Measurements from ENCODE around the gene ACSL3.

The ACSL3 gene

DNA sequence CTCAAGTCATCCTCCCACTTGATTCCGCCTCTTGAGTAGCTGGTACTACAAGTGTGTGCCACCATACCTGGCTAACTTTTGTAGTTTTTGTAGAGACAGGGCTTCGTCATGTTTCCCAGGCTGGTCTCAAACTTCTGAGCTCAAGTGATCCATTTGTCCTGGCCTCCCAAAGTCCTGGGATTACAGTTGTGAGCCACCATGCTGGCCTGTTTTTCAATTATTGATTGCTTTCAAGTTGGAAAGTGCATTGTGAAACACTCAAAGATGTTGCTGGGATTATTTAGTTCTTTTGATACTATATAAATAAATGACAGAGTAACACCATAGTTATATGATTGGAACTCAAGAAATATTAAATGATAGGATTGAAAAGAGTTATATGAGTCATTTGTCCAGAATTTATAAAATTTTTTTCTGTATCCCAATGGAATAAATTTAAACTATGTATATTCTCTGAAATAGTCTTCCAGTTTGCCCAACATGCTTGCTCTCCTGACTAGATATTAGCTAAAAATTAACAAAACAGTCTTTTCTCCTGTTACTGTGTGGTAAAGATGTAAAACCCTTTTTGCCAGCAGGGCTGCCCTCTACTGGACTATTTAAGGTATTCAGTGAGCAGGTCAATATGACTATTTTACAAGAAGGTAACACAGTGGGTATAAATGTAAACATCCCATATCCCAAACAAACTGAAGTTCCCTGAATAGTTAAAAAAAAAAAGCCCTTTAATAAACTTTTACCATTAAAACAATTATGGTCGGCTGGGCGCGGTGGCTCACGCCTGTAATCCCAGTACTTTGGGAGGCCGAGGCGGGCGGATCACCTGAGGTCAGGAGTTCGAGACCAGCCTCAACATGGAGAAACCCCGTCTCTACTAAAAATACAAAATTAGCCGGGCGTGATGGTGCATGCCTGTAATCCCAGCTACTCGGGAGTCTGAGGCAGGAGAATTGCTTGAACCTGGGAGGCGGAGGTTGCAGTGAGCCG is 42.7 kb downstream of the ACSL3 start:
- peak; percentile 42 for DNase-seq (ENCODE audit: low spot score)
- CTCF ChIA-PET, result interaction anchor here (0.5 to 1.2 kb wide), 13 partner anchors 9 to 702 kb away, joined by 3 to 7 read pairs (median 4); no protein-coding TSS in a partner anchor
- H3K27ac ChIP-seq, result peak overlapping the region; percentile 65
- TF ChIP-seq, protein P1, sequence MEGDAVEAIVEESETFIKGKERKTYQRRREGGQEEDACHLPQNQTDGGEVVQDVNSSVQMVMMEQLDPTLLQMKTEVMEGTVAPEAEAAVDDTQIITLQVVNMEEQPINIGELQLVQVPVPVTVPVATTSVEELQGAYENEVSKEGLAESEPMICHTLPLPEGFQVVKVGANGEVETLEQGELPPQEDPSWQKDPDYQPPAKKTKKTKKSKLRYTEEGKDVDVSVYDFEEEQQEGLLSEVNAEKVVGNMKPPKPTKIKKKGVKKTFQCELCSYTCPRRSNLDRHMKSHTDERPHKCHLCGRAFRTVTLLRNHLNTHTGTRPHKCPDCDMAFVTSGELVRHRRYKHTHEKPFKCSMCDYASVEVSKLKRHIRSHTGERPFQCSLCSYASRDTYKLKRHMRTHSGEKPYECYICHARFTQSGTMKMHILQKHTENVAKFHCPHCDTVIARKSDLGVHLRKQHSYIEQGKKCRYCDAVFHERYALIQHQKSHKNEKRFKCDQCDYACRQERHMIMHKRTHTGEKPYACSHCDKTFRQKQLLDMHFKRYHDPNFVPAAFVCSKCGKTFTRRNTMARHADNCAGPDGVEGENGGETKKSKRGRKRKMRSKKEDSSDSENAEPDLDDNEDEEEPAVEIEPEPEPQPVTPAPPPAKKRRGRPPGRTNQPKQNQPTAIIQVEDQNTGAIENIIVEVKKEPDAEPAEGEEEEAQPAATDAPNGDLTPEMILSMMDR (conservative IDR thresholded peaks at IDR 0.05; ENCODE audit: low read depth), result peak; percentile 64
- POLR2A ChIA-PET (ENCODE audit: low non-redundant PET), result interaction anchor here (0.6 kb wide), 1 partner anchor 141 kb away, joined by 4 read pairs; no protein-coding TSS in a partner anchor

DNA sequence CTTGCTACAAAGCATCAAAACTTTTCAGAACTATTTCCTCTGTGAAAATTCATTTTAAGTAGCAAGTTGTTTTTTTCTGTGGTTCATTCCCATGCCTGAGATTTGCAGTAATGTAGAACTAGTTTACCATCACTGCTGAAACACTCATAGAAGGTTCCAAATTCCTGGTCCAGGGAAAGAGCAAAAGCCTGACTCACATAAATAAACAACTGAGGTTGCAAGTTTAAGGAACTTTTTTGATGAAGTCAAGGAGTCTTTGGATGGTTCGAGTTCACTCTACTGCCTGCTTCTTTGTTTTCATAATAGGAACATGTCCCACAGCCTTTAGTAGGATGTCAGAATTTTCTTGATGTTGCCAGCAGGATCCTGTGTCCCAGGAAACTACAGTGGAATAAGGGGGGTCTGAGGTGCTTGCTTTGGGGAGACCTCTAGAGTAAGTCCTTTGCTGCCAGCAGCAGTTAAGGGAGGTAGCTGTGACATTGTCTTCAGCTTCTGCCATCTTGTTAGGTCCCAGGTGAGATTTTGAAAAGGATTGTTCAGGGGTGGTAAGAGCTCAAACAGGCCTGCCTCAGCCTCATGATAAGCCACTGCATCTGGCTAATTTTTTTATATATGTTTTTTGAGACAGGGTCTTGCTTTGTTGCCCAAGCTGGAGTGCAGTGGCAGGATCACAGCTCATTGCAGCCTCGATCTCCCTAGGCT is 43.9 kb downstream of the ACSL3 start:
- CTCF ChIA-PET, result no interaction called here
- TF ChIP-seq, protein P1 (conservative IDR thresholded peaks at IDR 0.05; ENCODE audit: low read depth), result no peak
- no peak overlapping the region for H3K27ac ChIP-seq
- POLR2A ChIA-PET (ENCODE audit: low non-redundant PET), result no interaction called here
- DNase-seq (ENCODE audit: low spot score), result no peak

DNA sequence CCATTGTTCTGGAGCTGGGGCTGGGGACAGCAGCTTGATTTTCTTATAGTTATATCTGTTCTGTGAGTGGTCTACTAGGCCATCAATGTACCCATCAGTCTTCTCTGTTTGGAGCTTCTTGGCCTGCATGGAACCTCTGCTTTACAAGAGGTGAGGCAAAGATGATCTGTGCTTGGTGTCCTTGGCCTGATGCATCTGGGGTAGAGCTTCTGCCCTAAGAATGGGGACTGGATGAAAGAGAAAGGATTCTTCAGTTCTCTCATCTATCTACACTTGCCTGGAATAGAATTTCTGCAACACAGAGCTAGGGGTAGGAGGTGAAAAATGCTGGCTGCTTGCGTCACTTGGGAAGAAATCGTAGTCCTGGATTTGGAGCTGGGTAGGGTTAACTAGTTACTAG is 46.2 kb downstream of the ACSL3 start:
- no peak for DNase-seq (ENCODE audit: low spot score)
- no peak overlapping the region for H3K27ac ChIP-seq
- POLR2A ChIA-PET (ENCODE audit: low non-redundant PET), result interaction anchor here (0.7 kb wide), 1 partner anchor 110 kb away, joined by 7 read pairs; no protein-coding TSS in a partner anchor
- TF ChIP-seq, protein P1 (conservative IDR thresholded peaks at IDR 0.05; ENCODE audit: low read depth), result no peak
- CTCF ChIA-PET, result interaction anchor here (2.0 kb wide), 1 partner anchor 216 kb away, joined by 5 read pairs; no protein-coding TSS in a partner anchor

DNA sequence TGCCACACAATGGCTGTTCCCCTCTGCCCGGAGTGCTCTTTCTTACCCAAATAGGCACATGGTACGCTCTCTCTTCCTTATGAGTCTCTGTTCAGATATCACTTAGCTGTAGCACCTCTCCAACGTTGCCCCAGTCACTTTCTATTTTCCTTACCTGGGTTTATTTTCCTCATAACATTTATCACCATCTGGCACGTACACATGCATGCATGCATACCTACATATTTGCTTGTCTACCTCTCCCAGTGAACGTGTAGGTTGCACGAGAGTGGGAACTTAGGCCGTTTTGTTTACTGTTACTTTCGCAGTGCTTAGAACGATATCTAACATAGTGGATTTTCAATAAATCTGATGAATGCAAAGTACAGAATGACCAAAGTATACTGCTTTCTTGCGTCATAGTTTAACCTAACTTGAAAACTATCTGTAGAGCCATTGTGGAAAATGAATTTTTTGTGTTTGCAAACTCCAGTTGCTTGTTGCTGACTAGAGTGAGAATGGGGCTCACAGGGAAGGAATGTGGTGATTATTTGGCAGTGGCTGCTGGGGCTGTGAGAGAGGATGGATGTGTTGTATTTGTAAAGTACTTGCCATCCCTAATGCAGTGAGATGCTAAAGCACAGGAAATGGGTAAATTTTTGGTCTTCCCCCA is 47.1 kb downstream of the ACSL3 start:
- TF ChIP-seq, protein P1 (conservative IDR thresholded peaks at IDR 0.05; ENCODE audit: low read depth), result no peak
- H3K27ac ChIP-seq, result no peak overlapping the region
- POLR2A ChIA-PET (ENCODE audit: low non-redundant PET), result interaction anchor here (0.5 to 0.7 kb wide), 2 partner anchors 111 to 134 kb away, joined by 3 to 7 read pairs; no protein-coding TSS in a partner anchor
- CTCF ChIA-PET, result interaction anchor here (0.6 to 2.0 kb wide), 2 partner anchors 200 to 217 kb away, joined by 3 to 5 read pairs; no protein-coding TSS in a partner anchor
- DNase-seq (ENCODE audit: low spot score), result no peak

DNA sequence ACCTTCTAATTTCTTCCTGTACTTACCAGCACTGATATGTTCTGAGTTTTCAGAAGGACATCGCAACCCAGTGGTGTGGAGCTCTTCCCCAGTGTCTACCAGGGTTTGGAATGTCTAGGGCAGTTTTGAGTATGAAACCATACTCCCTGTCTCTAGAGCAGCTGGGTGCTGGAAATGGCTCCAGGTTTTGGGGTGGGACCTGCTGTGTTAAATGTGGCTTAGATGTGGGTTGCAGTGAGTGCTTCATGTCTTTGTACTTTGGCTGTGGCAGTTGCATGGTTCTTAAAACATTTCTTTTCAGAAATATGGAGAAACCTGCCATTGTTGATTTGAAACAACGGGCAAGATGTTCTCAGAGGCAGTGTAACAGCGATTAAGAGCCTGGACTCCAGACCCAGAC is 48.5 kb downstream of the ACSL3 start:
- ChIA-PET CTCF (no interaction called here), POLR2A (ENCODE audit: low non-redundant PET) (no interaction called here)
- no peak for DNase-seq (ENCODE audit: low spot score)
- TF ChIP-seq, protein P1 (conservative IDR thresholded peaks at IDR 0.05; ENCODE audit: low read depth), result no peak
- no peak overlapping the region for H3K27ac ChIP-seq

DNA sequence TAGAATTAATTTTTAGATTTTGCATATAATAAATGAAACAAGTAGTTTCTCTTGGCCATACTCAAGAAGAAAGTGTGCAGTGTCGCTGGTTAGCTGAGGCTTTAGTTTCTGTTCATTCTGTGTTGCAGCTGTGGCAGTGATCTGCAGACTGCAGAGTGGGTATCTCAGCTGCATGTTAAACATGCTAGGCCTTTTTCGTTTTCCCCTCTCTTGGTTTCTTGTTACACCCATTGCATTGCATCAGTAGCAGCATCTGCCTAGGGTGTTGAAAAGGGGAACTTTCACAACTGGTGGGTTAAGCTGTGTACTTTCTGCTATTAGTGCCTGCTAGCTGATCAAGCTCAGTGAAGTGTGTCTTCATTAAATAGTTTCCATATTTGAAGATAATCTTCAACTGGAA is 51.3 kb downstream of the ACSL3 start:
- ChIA-PET CTCF (interaction anchor here (0.7 kb wide), 1 partner anchor 13 kb away, joined by 4 read pairs; no protein-coding TSS in a partner anchor), POLR2A (ENCODE audit: low non-redundant PET) (no interaction called here)
- H3K27ac ChIP-seq, result no peak overlapping the region
- DNase-seq (ENCODE audit: low spot score), result no peak
- TF ChIP-seq, protein P1 (conservative IDR thresholded peaks at IDR 0.05; ENCODE audit: low read depth), result no peak

All from RWPE1 (cell line).